ENCODE results near the gene DNAJB13. TPM values are rescaled to one million over a fixed set of nuclear protein-coding genes. Genes with fewer than 3 reads are reported as not detected.

DNAJB13 gene
- total RNA-seq, 1 experiment from 2014 or later, result not detected

DNA sequence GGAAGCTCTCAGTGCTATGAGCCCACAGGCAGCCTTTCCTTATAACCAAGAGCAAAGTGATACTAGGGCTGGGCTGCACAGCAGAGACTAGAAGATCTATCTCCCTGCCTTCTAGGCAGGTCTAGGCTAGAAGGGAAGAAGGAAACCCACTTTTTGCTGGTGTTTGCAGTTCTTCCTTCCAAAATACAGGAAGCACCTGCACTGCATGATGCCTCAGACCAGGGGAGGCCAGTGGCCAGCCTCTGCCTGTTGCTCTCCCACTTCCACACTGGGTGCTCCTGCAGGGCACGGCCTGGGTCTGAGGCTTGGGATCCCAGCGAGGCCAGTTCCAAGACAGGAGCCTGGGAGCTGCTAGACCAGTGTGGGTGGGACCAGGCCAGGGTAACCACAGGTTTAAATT lies 64.1 kb downstream of the DNAJB13 start:
- peaks cover 0 to 21% (median 12%) of the 10 kb centered on the region in 3 experiments; a peak in 5 of 7 replicates for H3K36me3 Mint-ChIP-seq (ENCODE audit: insufficient read depth in 1 of 3, low read depth in 3 of 3)
- WGBS (ENCODE audit: extremely low coverage, insufficient read length, low lambda C conversion rate), result no CpG with 5 or more reads among the region's 2 CpGs

More for the DNA sequence above, 64.1 kb downstream of the DNAJB13 start:
- Histone ChIP-seq H2AK5ac (ENCODE audit: insufficient read length, low read length) (no peak overlapping the region), H3K18ac (ENCODE audit: insufficient read length, low read depth, low read length) (no peak overlapping the region), H3K4me1 (ENCODE audit: insufficient read depth, low read length) (no peaks in the 10 kb centered on the region), H2BK15ac (ENCODE audit: low read depth, low read length) (no peak overlapping the region), H2AFZ (ENCODE audit: low read length) (no peak overlapping the region), H3T11ph (ENCODE audit: low read length) (no peak overlapping the region), H2BK12ac (ENCODE audit: insufficient read length, low read depth, low read length) (no peak overlapping the region), H3K27me3 (ENCODE audit: insufficient read depth, low read length) (no peaks in the 10 kb centered on the region), H4K5ac (ENCODE audit: insufficient read length, low read depth, low read length) (no peak overlapping the region), H3K4me2 (ENCODE audit: insufficient read depth, insufficient read length, low read length) (no peak overlapping the region), H3K56ac (ENCODE audit: insufficient read length, low read depth, low read length) (no peak overlapping the region), H3K9me3 (ENCODE audit: control insufficient read depth, low read depth, low read length) (no peaks in the 10 kb centered on the region), H3K27ac (ENCODE audit: insufficient read length, low read depth, low read length) (no peak overlapping the region), H3K23ac (ENCODE audit: insufficient read length, low read depth, low read length) (no peak overlapping the region), H4K91ac (ENCODE audit: insufficient read length, low read depth, low read length) (no peak overlapping the region), H2BK120ac (ENCODE audit: low read depth, low read length, poor library complexity, severe bottlenecking) (no peak overlapping the region), H3K14ac (ENCODE audit: insufficient read depth, low read length) (no peak overlapping the region), H2BK20ac (ENCODE audit: low read depth, low read length, poor library complexity, severe bottlenecking) (no peak overlapping the region), H3K23me2 (ENCODE audit: insufficient read length, low read depth, low read length, poor library complexity, severe bottlenecking) (no peaks in the 10 kb centered on the region), H3K79me1 (ENCODE audit: insufficient read depth, low read depth, low read length, poor library complexity, severe bottlenecking) (no peaks in the 10 kb centered on the region), H4K20me1 (ENCODE audit: control insufficient read depth, insufficient read depth, insufficient read length) (no peaks in the 10 kb centered on the region), H4K8ac (replicated peaks; ENCODE audit: insufficient read length, low read depth, low read length) (no peak overlapping the region), H3K4ac (ENCODE audit: low read depth, low read length) (no peak overlapping the region), H2BK5ac (ENCODE audit: insufficient read length, low read length) (no peak overlapping the region), H3K9ac (ENCODE audit: extremely low read depth, insufficient read length, low read length) (no peak overlapping the region), H3K79me2 (ENCODE audit: insufficient read depth, low read length) (no peaks in the 10 kb centered on the region)
- Mint-ChIP-seq H3K4me1 (peaks cover 8 to 12% of the 10 kb centered on the region in 2 experiments), H3K9me3 (no peaks in the 10 kb centered on the region), H3K27ac (no peak overlapping the region), H3K27me3 (ENCODE audit: low read depth) (no peaks in the 10 kb centered on the region; the same call in 1 of the 2 replicates), H3K4me3 (no peak overlapping the region)
- no peak for DNase-seq
- TF ChIP-seq, protein P1, sequence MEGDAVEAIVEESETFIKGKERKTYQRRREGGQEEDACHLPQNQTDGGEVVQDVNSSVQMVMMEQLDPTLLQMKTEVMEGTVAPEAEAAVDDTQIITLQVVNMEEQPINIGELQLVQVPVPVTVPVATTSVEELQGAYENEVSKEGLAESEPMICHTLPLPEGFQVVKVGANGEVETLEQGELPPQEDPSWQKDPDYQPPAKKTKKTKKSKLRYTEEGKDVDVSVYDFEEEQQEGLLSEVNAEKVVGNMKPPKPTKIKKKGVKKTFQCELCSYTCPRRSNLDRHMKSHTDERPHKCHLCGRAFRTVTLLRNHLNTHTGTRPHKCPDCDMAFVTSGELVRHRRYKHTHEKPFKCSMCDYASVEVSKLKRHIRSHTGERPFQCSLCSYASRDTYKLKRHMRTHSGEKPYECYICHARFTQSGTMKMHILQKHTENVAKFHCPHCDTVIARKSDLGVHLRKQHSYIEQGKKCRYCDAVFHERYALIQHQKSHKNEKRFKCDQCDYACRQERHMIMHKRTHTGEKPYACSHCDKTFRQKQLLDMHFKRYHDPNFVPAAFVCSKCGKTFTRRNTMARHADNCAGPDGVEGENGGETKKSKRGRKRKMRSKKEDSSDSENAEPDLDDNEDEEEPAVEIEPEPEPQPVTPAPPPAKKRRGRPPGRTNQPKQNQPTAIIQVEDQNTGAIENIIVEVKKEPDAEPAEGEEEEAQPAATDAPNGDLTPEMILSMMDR (conservative IDR thresholded peaks at IDR 0.05), result no peak

Data from H9 (cell line).